ENCODE data around the gene LRRC56. TPM values are rescaled to one million over a fixed set of nuclear protein-coding genes. Genes with fewer than 3 reads are reported as not detected.

The LRRC56 gene
- total RNA-seq, 4 donors from 2014 or later: 2.3 to 8.4 (median 3.1) TPM

DNA sequence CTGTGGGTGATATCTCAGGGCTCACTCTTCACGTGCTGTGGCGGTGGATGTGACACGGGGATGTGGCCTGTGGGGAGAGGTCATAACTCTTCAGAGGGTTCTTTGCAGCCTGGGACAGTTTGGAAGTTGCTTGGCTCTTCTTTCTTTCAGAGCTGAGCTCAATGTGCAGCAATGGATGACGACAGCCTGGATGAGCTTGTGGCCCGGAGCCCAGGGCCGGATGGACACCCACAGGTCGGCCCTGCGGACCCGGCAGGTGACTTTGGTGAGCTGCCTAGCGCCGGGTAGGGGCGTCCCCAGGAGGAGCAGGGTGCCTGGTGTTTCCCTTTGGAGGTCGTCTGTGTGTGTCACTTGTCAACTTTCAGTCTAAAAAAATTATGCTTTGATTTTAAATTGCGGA, 44.0 kb downstream of the LRRC56 start:
- no peak overlapping the region for H3K27ac ChIP-seq
- peaks cover 0 to 24% (median 6%) of the 10 kb centered on the region in 4 donors for H3K36me3 ChIP-seq
- H3K4me1 ChIP-seq: peaks cover 21 to 31% (median 29%) of the 10 kb centered on the region in 4 donors
- in situ Hi-C loops (cut with MboI; ENCODE audit: low pct_ligation_motif_present in 1 of 4, low pct_unique_long_range_greater_than_20kb in 1 of 4, low sequenced_read_pairs in 3 of 4): no loop called here
- WGBS, 2 donors (ENCODE audit: low coverage in 1 of 2): 89 to 100% methylated on average over 1 to 14 of the region's 14 CpGs
- no peaks in the 10 kb centered on the region for H3K9me3 ChIP-seq
- H3K4me3 ChIP-seq: no peak overlapping the region
- no peak for DNase-seq
- intact Hi-C loops (cut with DNase I; ENCODE audit: low total_unique reads): no loop called here
- TF ChIP-seq POLR2A (IDR thresholded peaks at IDR 0.05) (no peak), POLR2AphosphoS5 (IDR thresholded peaks at IDR 0.05) (no peak), EP300 (IDR thresholded peaks at IDR 0.05; ENCODE audit: low read depth) (no peak)
- TF ChIP-seq, protein P1, sequence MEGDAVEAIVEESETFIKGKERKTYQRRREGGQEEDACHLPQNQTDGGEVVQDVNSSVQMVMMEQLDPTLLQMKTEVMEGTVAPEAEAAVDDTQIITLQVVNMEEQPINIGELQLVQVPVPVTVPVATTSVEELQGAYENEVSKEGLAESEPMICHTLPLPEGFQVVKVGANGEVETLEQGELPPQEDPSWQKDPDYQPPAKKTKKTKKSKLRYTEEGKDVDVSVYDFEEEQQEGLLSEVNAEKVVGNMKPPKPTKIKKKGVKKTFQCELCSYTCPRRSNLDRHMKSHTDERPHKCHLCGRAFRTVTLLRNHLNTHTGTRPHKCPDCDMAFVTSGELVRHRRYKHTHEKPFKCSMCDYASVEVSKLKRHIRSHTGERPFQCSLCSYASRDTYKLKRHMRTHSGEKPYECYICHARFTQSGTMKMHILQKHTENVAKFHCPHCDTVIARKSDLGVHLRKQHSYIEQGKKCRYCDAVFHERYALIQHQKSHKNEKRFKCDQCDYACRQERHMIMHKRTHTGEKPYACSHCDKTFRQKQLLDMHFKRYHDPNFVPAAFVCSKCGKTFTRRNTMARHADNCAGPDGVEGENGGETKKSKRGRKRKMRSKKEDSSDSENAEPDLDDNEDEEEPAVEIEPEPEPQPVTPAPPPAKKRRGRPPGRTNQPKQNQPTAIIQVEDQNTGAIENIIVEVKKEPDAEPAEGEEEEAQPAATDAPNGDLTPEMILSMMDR (IDR thresholded peaks at IDR 0.05): no peak
- no peaks in the 10 kb centered on the region for H3K27me3 ChIP-seq

DNA sequence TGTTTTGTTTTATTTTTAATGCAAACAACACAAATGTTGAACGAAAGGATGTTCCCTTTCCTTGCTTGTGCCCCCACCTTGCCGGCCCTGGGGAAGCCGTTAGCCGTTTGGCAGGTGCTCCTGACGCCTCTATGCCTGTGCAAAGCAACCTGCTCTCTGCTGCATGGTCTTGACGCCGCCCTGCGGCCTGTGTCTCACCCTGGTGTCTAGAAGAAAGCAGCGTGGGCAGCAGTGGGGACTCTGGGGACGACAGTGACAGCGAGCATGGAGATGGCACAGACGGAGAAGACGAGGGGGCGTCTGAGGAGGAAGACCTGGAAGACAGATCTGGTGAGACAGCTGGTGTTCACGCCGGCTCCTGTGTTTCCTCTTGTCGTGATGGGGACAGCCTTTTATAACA, 44.4 kb downstream of the LRRC56 start:
- WGBS, 2 donors (ENCODE audit: low coverage in 1 of 2): 86% methylated on average over 17 of the region's 17 CpGs; no CpG with 5 or more reads in 1 of the 2 donors
- in situ Hi-C loops (cut with MboI; ENCODE audit: low pct_ligation_motif_present in 1 of 4, low pct_unique_long_range_greater_than_20kb in 1 of 4, low sequenced_read_pairs in 3 of 4) (no loop called here), intact Hi-C loops (cut with DNase I; ENCODE audit: low total_unique reads) (no loop called here)
- Histone ChIP-seq H3K36me3 (peaks cover 0 to 24% (median 6%) of the 10 kb centered on the region in 4 donors), H3K27me3 (no peaks in the 10 kb centered on the region), H3K27ac (no peak overlapping the region), H3K4me1 (peaks cover 21 to 31% (median 29%) of the 10 kb centered on the region in 4 donors), H3K4me3 (no peak overlapping the region), H3K9me3 (no peaks in the 10 kb centered on the region)
- DNase-seq: no peak
- TF ChIP-seq POLR2AphosphoS5 (IDR thresholded peaks at IDR 0.05) (no peak), POLR2A (IDR thresholded peaks at IDR 0.05) (no peak), EP300 (IDR thresholded peaks at IDR 0.05; ENCODE audit: low read depth) (no peak)
- TF ChIP-seq, protein P1 (IDR thresholded peaks at IDR 0.05): no peak

DNA sequence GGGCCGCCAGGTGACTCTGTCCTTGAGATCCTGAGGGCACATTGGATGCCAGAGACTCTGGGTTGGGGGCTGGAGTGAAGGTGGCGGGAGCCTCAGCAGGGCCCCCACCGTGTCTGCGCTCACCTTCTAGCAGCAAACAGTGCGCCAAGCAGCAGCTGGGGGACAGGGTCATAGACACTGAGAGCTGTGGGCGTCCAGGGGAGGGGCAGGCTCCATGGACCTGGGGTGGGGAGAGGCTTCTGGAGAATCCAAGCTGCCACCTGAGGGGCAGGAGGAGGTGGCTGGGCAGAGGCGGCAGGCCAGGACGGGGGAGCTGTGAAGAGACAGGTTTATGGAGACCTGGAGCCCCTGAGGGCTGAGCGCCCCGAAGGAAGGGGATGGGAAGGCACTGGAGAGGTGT, 47.0 kb downstream of the LRRC56 start:
- Histone ChIP-seq H3K27ac (no peak overlapping the region), H3K4me1 (peaks cover 0 to 8% (median 6%) of the 10 kb centered on the region in 4 donors), H3K9me3 (no peaks in the 10 kb centered on the region), H3K4me3 (no peak overlapping the region), H3K27me3 (no peaks in the 10 kb centered on the region), H3K36me3 (peaks cover 0 to 43% (median 12%) of the 10 kb centered on the region in 4 donors)
- no peak for DNase-seq
- intact Hi-C loops (cut with DNase I; ENCODE audit: low total_unique reads) (no loop called here), in situ Hi-C loops (cut with MboI; ENCODE audit: low pct_ligation_motif_present in 1 of 4, low pct_unique_long_range_greater_than_20kb in 1 of 4, low sequenced_read_pairs in 3 of 4) (no loop called here)
- TF ChIP-seq POLR2A (IDR thresholded peaks at IDR 0.05): no peak
- TF ChIP-seq, protein P1 (IDR thresholded peaks at IDR 0.05): no peak
- no peak for TF ChIP-seq EP300 (IDR thresholded peaks at IDR 0.05; ENCODE audit: low read depth)
- no peak for TF ChIP-seq POLR2AphosphoS5 (IDR thresholded peaks at IDR 0.05)
- WGBS, 2 donors (ENCODE audit: low coverage in 1 of 2): 94 to 98% methylated on average over 8 to 10 of the region's 10 CpGs

DNA sequence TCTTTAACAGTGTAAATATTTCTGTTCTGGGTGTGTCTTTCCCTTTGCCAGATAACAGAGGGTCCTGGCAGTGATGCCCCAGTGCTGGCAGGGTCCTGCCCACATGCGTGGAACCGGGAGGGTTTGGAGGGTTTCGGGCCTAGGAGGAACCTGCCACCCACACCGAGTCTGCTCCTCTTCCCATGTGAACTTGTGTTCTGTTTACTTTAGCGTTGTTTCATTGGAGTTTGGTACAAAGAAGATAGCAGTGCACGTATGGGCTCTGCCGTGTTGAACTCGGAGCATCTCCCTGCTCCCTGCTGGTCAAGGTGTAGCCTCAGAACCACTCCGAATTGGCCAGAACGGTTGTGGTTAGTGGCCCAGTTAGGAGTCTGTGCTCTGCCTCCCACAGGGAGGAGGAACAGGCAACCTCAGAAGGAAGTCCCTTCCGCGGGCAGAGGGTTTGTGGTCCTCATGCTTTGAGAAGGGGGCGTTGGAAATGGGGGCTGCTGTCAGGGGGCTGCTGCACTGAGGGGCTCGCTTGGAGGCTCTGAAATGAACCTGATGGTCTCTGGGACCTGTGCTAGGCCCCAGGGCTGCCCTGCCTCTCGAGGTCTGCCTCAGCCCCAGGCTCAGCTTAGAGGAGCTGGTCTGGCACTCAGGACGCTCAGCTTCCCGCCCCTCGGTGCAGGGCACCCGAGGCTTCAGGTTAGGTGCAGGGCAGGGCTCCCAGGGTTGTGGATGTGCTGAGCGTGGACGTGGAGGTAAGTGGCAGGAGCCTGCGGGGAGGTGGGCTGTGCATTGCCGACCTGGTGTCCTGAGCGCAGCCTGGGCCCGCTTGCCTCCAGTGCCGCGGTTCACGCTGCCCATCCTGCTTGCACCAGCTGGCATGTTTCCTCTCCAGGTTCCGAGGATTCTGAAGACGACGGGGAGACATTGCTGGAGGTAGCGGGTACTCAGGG, 49.3 kb downstream of the LRRC56 start:
- H3K9me3 ChIP-seq: no peaks in the 10 kb centered on the region
- H3K27ac ChIP-seq: no peak overlapping the region
- H3K27me3 ChIP-seq: no peaks in the 10 kb centered on the region
- in situ Hi-C loops (cut with MboI; ENCODE audit: low pct_ligation_motif_present in 1 of 4, low pct_unique_long_range_greater_than_20kb in 1 of 4, low sequenced_read_pairs in 3 of 4) (no loop called here), intact Hi-C loops (cut with DNase I; ENCODE audit: low total_unique reads) (no loop called here)
- 91% methylated on average over 31 of the region's 32 CpGs; no CpG with 5 or more reads in 1 of the 2 donors for WGBS, 2 donors (ENCODE audit: low coverage in 1 of 2)
- no peaks in the 10 kb centered on the region for H3K4me1 ChIP-seq
- peaks cover 0 to 58% (median 21%) of the 10 kb centered on the region in 4 donors for H3K36me3 ChIP-seq
- no peak for DNase-seq
- TF ChIP-seq POLR2A (IDR thresholded peaks at IDR 0.05): no peak
- TF ChIP-seq EP300 (IDR thresholded peaks at IDR 0.05; ENCODE audit: low read depth): no peak
- TF ChIP-seq, protein P1 (IDR thresholded peaks at IDR 0.05): no peak
- no peak for TF ChIP-seq POLR2AphosphoS5 (IDR thresholded peaks at IDR 0.05)
- no peak overlapping the region for H3K4me3 ChIP-seq

Data from transverse colon (tissue), 4 donors.